Endothelial cell of umbilical vein (primary cell): ENCODE data around the gene KHDRBS1. TPM values are rescaled to one million over a fixed set of nuclear protein-coding genes. Genes with fewer than 3 reads are reported as not detected.

ENCODE experiments used
- microRNA-seq: library from miRNA; unstranded; fragments of <30 nt; microRNA quantifications from one replicate; pipeline ENCODE4 v1.2.0, GENCODE V29; 2021; ENCODE audit warnings: borderline number of aligned reads, borderline replicate concordance
- polyA plus RNA-seq, 4 experiments: library from polyadenylated mRNA; depleted of rRNA in 3 of 4; stranded (reverse) in 3 of 4; unstranded in 1 of 4; fragments of >200 nt; gene quantifications; 2 replicates each; pipeline versions ENCODE4 v1.2.1 to v1.2.3, GENCODE V29; 2011 to 2012; ENCODE audit warnings: missing spikeins in 1 of 4
- small RNA-seq: library from RNA; depleted of rRNA; stranded (forward); fragments of <200 nt; gene quantifications from one replicate; pipeline ENCODE3, GENCODE V24; 2012; ENCODE audit warnings: low replicate concordance, low read depth; ENCODE audit not compliant: insufficient read depth, insufficient read length
- total RNA-seq: library from RNA; stranded (reverse); gene quantifications from 2 replicates; pipeline ENCODE4 v1.2.3, GENCODE V29; 2021

KHDRBS1 gene
- total and polyA plus RNA-seq, 2 donors (not counting 3 experiments of a cell fraction or from before 2014, with no cell fraction given), result 43.4 to 194 TPM

Small RNA genes lying within 50 kb of the gene (microRNA-seq; reads per million reads assigned to microRNA genes)
- gene MIR5585, result not detected

Small RNA genes lying within 50 kb of the gene (small RNA-seq; reads per million reads assigned to genes)
- gene MIR5585 (not detected), gene RF00017 (not detected)

Other genes with a start within 250 kb of the KHDRBS1 start
- 1.5 and 3.1 TPM in 2 replicates for gene ADGRB2, start 249.5 kb upstream of the KHDRBS1 start, total RNA-seq
- 1.3 and 2.2 TPM in 2 replicates for gene ADGRB2, start 249.5 kb upstream of the KHDRBS1 start, polyA plus RNA-seq
- 0.27 and 24.9 TPM in 2 replicates for gene SPOCD1, start 197.8 kb upstream of the KHDRBS1 start, total RNA-seq
- 33.0 and 40.1 TPM in 2 replicates for gene SPOCD1, start 197.8 kb upstream of the KHDRBS1 start, polyA plus RNA-seq
- gene PTP4A2, start 75.5 kb upstream of the KHDRBS1 start, total RNA-seq, result 172 and 184 TPM in 2 replicates
- 44.4 and 74.1 TPM in 2 replicates for gene PTP4A2, start 75.5 kb upstream of the KHDRBS1 start, polyA plus RNA-seq
- gene TMEM39B, start 59.1 kb downstream of the KHDRBS1 start, total RNA-seq, result 43.7 and 47.3 TPM in 2 replicates
- 64.3 and 78.1 TPM in 2 replicates for gene TMEM39B, start 59.1 kb downstream of the KHDRBS1 start, polyA plus RNA-seq
- gene KPNA6, start 94.2 kb downstream of the KHDRBS1 start, total RNA-seq, result 83.4 and 85.6 TPM in 2 replicates
- 18.1 and 22.1 TPM in 2 replicates for gene KPNA6, start 94.2 kb downstream of the KHDRBS1 start, polyA plus RNA-seq
- gene TXLNA, start 165.8 kb downstream of the KHDRBS1 start, total RNA-seq, result 64.3 and 69.4 TPM in 2 replicates
- 41.8 and 44.6 TPM in 2 replicates for gene TXLNA, start 165.8 kb downstream of the KHDRBS1 start, polyA plus RNA-seq
- 12.0 and 15.3 TPM in 2 replicates for gene CCDC28B, start 186.7 kb downstream of the KHDRBS1 start, total RNA-seq
- 14.8 and 19.1 TPM in 2 replicates for gene CCDC28B, start 186.7 kb downstream of the KHDRBS1 start, polyA plus RNA-seq
- gene IQCC, start 191.8 kb downstream of the KHDRBS1 start, total RNA-seq, result 1.8 and 2.2 TPM in 2 replicates
- gene IQCC, start 191.8 kb downstream of the KHDRBS1 start, polyA plus RNA-seq, result 1.1 and 1.3 TPM in 2 replicates
- gene DCDC2B, start 195.2 kb downstream of the KHDRBS1 start, total RNA-seq, result not detected in 2 replicates
- gene DCDC2B, start 195.2 kb downstream of the KHDRBS1 start, polyA plus RNA-seq, result not detected in 2 replicates
- 15.7 and 20.7 TPM in 2 replicates for gene TMEM234, start 208.5 kb downstream of the KHDRBS1 start, total RNA-seq
- gene TMEM234, start 208.5 kb downstream of the KHDRBS1 start, polyA plus RNA-seq, result 21.3 and 23.2 TPM in 2 replicates
- gene EIF3I, start 208.5 kb downstream of the KHDRBS1 start, total RNA-seq, result 186 and 203 TPM in 2 replicates
- gene EIF3I, start 208.5 kb downstream of the KHDRBS1 start, polyA plus RNA-seq, result 301 and 331 TPM in 2 replicates
- 2.0 and 5.6 TPM in 2 replicates for gene FAM167B, start 233.4 kb downstream of the KHDRBS1 start, total RNA-seq
- 2.1 and 2.3 TPM in 2 replicates for gene FAM167B, start 233.4 kb downstream of the KHDRBS1 start, polyA plus RNA-seq
- not detected in 2 replicates for gene LCK, start 237.4 kb downstream of the KHDRBS1 start, total RNA-seq
- 0.06 and 0.08 TPM in 2 replicates for gene LCK, start 237.4 kb downstream of the KHDRBS1 start, polyA plus RNA-seq